ENCODE data around the gene TBC1D3H.
"Not testable (repeated sequence)": the region's sequence is repeated elsewhere in the genome, so short reads cannot be mapped to it uniquely, and the experiment has no call there.

TBC1D3H gene

DNA sequence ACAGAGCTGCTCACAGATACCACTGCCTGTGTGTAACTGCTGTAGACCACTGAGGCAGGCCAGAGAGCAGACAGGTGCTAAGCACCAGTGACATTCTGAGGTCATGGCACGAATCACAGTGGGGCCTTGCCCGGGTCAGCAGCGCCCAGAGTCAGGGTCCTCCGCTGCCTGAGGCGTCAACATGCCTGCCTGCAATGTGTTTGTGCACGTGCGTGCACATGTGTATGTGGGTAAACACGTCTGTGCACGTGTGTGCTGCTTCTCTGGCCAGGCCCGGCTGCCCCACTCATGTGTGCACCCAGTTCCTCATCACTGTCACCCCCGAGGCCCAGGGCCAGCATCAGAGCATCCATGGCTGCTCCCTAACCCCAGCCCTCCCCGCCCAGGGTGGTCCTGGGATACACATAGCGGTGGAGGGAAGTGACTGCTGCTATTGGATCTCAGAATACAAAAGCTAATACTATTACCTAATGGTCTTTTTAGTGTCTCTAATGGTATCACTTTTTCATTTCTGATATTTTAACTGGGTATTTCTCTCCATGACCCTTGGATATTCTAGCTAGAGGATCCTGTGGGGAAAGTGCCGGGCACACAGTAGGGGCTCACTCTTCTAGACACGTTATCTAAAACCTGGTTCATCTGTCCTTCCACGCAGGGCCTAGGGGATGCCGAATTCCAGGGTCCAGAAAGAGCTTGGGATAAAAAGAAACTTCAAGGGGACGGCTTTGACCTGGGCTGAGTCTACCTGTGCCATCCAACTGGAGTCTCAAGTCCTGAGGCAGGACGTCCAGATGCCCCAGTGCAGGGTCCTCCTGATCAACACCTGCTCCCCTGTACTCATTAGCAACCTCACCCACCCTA is at the start of gene TBC1D3H:
TSS of gene TBC1D3H (minus strand) at position 51 of the 861 bp plus-strand sequence. CDS start 1,540 bp downstream, outside the sequence.
- not testable (repeated sequence) for DNase-seq

DNA sequence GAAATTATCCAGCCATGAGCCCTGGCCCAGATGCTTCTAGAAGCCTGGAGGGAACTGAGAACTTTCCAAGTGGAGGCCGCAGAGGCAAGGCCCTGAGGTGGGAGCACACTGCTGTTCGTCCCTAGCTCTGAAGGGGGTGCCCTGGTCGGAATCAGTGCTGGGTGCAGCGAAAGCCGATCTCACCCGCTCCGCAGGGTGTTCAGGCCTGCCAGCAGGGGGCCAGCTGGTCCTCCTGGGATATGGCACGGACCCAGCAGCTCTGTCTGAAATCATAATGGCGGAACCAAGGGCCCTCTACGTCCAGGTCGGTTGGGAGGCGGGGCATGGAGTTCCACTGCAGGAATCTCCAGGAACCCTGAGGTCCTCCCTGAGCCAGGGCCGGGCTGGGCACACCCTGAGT is 40.7 kb upstream of the TBC1D3H start:
- not testable (repeated sequence) for DNase-seq

GRCh38 chr17:36415180-36415941 is 27.1 kb upstream of the TBC1D3H start:
- DNase-seq, result not testable (repeated sequence)

GRCh38 chr17:36390943-36391645 is 2.9 kb upstream of the TBC1D3H start:
- not testable (repeated sequence) for DNase-seq

DNA sequence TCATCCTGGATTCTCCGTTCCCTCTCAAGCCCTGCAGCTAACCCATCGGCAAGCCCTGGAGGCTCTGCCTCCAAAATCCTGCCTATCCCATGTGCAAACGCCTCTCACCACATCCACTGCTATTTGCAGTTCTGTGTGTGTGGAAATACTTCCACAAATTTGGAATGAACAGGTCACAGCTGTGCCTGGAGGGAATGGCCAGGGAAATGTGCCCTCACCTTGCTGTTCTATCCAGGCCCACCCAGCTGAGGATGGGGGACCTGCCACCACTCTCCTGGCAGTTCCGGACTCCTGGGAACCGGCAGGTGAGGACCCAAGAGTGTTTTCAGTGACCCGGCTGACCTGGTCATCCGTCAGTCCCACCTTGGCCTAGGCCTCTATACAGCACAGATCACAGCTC is 12.3 kb downstream of the TBC1D3H start:
- not testable (repeated sequence) for DNase-seq

GRCh38 chr17:36362496-36362895 is 25.7 kb downstream of the TBC1D3H start:
- not testable (repeated sequence) for DNase-seq
